ENCODE data around the gene MED16.
"Not testable (repeated sequence)": the region's sequence is repeated elsewhere in the genome, so short reads cannot be mapped to it uniquely, and the experiment has no call there.

Gene MED16

DNA sequence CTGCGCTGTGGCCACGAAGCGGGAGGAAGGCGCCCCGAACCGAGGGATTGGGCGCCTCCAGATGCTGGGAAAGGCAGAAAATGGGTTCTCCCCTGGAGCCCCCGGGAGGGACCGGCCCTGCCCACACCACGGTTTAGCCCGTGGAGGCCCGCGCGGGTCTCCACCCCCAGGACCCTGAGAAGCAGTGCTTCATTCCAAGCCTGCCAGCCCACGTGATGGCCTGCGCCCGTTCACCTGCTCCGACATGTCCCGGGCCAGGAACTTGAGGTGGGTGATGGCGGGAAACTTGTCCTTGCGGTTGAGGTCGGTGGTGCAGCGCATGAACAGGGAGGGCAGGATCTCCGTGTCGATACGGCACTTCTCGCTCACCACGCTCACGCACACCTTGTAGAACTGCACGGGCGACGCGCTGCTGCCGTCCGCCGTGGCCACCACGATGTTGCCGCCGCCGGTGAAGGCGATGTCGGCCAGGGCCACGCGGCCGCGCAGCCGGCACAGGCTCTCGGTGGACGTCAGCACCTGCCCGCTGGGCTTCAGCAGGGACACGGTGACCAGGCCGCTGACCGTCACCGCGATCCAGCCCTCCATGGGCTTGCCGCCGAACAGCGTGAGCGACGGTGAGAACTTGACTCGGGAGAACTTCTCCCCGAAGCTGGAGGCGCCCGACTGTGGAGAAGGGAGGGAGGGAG lies 7.3 kb downstream of the MED16 start:
- no peak for DNase-seq

DNA sequence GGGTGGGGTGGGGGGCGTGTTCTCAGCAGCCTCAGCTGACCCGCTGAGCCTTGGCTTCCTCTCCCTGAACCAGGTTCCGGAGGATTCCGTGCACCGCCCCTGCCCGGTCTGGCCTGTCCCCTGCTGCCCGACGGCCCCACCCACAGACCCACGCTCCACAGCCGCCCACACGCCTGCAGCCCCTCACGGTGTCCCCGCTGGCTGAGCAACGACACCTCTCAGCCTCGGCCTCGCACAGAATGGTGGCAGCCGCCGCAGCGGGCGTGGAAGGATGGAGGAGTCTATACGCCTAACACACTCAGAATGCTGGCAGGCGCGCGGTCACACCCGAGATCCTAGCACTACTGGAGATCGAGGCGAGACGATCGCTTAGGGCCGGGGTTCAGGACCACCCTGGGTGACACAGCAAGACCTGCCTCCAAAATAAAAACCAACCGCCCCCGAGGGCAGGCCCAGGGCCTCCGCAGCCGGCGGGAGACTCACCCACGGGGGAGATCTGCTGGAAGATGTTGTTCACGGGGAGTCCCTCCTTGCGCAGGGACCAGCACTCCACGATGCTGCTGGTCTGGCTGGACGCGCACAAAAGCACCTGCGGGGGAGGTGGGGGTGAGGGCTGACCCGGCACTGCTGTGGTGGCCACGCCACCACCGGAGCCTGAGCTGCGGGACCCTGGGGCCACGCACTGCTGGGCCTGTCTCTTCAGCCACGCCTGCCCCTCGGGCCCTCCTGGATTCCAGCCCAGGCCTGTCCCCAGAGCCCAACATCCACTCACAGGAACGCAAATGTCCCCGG lies 8.4 kb downstream of the MED16 start:
- no peak for DNase-seq

DNA sequence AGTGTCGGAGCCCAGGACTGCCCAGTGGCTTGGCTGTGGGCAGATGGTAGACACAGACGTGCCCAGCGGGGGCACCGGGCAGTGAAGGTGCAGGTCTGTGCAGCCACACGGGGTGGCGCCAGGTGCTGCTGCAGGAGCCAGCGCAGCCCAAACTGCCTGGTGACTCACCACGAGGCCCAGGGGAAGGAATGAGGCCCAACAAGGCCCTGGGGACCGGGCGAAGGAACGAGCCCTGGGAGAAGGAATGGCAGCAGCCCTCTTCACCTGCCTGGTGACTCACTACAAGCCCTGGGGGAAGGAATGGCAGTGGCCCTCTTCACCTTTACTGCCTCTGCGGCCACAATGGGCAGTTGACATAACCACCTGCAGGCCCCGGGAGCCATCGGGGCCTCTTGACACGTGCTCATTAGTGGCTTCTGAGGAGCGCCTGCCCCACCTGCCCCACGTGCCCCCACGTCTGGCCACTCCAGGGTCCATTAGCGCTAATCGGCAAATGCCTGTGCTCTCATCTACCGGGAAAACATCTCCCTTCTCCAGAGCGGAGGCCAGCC lies 9.3 kb downstream of the MED16 start:
- no peak for DNase-seq

DNA sequence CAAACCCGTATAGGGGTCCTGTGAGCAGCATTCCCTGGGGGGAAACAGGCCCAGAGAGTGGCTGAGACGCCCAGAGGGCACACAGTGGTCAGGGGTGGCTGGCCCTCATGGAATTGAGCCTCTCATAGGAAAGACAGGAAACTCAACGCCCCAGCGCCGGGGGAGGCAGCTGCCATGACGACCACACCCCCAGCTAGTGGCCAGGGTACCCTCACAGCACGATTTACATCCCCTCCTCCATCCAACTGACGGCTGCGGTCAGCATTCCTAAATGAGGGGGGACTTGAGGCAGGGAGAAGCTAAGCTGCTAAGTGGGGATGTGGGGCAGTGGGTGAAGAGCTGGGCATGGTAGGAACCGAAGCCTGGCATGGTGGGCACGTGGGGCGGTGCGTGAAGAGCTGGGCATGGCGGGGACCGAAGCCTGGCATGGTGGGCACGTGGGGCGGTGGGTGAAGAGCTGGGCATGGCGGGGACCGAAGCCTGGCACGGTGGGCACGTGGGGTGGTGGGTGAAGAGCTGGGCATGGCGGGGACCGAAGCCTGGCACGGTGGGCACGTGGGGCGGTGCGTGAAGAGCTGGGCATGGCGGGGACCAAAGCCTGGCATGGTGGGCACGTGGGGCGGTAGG lies 10.0 kb downstream of the MED16 start:
- DNase-seq: no peak

DNA sequence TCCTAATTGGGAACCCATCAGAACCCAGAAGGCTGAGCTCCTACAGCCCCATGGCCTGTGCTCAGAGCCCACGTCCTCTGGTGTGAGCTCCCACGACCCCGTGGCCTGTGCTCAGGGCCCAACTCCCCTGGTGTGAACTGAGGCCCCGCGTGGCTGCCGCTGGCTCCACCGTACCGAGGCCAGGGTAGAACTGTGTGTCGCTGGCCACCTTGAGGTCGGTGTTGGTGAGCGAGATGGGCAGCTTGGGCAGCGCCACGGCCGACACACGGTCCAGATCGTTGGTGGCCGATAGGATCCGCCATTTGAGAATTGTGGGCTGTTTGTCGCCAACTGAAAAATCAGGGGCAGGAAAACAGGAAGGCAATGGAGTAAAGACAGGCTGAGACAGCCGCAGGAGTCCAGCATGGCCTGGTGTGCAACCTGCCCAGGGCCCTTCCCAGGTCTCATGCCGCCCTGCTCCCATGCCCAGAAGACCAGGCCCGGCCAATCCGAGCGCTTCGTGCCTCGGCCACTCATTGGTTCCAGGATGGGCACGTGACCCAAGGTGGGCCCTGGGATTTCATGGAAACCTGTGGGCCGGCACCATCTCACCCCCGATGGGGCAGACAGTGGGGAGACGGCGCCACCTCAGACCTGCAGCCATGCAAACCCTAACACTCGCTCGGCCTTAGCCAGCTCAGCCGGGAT lies 11.5 kb downstream of the MED16 start:
- no peak for DNase-seq

DNA sequence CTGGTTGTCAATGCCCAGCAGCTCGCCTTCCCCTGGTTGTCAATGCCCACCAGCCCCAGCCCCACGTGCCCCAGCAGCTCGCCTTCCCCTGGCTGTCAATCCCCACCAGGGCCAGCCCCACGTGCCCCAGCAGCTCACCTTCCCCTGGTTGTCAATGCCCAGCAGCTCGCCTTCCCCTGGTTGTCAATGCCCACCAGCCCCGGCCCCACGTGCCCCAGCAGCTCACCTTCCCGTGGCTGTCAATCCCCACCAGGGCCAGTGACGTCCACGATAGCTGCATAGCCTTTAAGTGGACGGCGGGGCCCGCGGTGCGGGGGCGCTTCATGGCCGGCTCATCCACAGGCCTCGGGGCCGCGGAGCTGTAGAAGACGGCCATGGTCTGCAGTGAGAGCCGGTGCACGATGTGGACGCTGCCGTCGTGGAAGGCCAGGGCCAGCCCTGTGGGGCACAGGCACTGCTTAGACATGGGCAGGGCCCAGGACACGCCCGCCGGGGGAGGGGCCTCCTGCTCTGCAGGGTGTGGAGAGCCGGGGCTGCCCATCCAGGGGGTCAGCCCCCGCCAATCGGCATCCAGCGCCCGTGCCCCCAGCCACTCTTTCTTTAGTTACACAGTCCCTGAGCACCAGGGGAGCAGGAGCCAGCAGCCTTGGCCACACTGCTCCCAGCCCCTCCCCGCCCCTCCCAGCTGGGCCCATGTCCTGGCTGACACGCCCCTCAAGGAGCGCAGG lies 13.1 kb downstream of the MED16 start:
- DNase-seq: no peak

DNA sequence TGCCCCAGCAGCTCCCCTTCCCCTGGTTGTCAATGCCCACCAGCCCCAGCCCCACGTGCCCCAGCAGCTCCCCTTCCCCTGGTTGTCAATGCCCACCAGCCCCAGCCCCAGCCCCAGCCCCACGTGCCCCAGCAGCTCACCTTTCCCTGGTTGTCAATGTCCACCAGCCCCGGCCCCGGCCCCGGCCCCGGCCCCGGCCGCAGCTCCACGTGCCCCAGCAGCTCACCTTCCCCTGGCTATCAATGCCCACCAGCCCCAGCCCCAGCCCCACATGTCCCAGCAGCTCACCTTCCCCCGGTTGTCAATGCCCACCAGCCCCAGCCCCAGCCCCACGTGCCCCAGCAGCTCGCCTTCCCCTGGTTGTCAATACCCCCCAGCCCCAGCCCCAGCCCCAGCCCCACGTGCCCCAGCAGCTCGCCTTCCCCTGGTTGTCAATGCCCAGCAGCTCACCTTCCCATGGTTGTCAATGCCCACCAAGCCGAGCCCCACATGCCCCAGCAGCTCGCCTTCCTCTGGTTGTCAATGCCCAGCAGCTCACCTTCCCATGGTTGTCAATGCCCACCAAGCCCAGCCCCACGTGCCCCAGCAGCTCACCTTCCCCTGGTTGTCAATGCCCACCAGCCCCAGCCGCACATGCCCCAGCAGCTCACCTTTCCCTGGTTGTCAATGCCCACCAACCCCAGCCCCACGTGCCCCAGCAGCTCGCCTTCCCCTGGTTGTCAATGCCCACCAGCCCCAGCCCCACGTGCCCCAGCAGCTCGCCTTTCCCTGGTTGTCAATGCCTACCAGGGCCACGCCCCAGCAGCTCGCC lies 14.0 kb downstream of the MED16 start:
- not testable (repeated sequence) for DNase-seq

DNA sequence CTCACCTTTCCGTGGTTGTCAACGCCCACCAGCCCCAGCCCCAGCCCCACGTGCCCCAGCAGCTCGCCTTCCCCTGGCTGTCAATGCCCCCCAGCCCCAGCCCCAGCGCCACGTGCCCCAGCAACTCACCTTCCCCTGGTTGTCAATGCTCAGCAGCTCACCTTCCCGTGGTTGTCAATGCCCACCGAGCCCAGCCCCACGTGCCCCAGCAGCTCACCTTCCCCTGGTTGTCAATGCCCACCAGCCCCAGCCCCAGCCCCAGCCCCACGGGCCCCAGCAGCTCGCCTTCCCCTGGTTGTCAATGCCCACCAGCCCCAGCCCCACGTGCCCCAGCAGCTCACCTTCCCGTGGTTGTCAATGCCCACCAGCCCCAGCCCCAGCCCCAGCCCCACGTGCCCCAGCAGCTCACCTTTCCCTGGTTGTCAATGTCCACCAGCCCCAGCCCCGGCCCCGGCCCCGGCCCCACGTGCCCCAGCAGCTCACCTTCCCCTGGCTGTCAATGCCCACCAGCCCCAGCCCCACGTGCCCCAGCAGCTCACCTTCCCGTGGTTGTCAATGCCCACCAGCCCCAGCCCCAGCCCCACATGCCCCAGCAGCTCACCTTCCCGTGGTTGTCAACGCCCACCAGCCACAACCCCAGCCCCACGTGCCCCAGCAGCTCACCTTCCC lies 14.9 kb downstream of the MED16 start:
- DNase-seq: not testable (repeated sequence)

DNA sequence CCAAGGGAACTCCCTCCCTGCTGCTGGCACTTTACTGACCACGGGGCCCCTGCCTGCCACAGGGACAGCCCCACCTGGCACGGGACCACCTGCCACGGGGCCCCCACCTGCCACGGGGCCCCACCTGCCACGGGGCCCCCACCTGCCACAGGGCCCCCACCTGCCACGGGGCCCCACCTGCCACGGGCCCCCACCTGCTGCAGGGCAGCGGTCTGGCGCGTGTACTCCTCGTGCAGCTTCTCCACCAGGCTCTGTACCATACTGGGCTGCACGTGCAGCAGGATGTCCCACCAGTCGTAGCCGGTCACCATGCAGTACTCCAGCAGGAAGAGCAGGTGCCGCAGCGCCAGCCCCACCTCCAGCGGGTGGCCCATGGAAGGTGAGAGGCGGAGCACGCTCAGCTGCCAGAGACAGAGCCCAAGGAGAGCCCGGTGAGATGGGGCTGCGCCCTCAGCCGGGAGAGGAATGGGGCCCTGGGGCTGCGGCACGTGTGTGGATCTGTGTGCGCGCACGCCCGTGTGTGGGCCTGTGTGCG lies 16.1 kb downstream of the MED16 start:
- DNase-seq: no peak

DNA sequence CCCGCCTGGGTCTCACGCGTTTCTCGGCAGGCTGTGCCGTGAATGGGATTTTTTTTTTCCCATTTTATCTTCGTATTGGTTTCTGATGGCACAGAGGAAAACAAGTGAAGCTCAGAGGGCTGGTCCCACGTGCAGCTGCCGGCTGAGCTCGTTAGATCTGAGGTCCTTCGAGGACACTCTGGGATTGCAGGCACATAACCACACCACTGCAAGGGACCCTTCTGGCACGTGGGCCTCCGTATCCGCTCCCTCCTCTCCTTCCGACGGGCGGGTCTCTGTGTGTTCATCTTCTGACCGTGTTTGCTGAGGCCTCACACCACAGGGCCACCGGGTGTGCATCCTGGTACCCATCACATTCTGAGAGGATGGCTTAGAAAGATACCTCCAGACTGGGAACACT lies 16.9 kb downstream of the MED16 start:
- DNase-seq: no peak

DNA sequence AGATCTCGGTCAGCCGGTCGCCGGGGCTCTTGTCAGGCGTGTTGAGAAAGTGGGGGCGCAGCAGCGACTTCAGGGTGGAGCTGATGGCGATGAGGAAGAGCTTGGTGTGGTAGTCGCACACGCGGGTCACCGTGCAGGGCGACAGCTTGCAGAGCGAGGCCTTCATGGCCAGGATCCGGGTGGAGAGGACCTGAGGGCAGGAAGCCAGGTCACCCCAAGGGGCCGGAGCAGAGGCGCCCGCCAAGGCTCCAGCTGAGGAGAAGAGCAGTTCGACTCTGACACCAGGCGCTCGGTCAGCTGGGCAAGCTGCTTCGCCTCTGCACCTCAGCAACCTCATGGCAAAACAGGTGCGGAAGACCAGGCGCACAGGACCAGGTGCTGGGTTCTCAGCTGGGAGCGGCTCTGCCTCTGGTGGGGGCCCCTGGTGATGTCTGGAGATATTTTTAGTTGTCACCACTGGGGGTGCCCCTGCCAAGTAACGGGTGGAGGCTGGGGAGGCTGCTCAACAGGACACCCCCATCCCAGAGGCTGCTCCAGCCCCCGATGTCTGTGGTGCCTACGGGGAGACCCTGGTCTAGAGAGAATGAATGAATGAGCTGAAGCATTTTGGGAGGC lies 17.6 kb downstream of the MED16 start:
- DNase-seq: no peak

DNA sequence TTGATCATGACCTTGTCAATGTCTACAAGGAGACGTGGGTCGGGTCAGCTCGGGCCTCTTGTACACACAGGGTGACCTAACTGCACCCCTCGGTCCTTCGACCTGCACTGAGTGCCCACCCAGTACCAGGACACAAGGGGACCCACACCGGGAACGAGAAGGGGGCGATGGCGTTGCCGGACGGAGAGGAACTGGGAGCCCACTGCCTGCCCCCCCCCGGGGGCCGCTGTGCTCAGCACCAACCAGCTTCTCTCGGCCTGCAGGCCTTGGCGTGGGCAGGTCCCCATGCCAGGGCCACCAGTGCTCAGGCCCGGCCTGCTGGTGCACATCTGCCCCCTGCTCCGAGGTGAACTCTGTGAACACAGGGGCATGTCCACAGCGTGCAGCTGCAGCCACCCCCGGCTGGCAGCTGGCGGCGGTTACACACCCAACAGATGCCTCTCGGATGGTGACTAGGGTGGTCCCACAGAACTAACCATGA lies 19.4 kb downstream of the MED16 start:
- DNase-seq: no peak

DNA sequence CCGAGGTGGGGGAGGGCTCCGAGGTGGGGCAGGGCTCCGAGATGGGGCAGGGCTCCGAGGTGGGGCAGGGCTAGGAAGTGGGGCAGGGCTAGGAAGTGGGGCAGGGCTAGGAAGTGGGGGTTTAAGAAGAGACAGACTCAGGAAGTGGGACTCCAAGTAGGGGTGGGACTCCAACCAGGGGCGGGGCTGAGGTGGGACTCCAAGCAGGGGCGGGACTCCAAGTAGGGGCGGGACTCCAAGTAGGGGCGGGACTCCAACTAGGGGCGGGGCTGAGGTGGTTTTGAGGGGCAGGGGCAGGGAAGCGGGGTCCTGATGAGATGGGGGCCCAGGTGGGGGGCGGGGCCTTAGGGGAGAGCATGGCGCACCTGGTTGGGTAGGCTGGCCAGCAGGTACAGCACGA lies 19.9 kb downstream of the MED16 start:
- peak; percentile 65 for DNase-seq

DNA sequence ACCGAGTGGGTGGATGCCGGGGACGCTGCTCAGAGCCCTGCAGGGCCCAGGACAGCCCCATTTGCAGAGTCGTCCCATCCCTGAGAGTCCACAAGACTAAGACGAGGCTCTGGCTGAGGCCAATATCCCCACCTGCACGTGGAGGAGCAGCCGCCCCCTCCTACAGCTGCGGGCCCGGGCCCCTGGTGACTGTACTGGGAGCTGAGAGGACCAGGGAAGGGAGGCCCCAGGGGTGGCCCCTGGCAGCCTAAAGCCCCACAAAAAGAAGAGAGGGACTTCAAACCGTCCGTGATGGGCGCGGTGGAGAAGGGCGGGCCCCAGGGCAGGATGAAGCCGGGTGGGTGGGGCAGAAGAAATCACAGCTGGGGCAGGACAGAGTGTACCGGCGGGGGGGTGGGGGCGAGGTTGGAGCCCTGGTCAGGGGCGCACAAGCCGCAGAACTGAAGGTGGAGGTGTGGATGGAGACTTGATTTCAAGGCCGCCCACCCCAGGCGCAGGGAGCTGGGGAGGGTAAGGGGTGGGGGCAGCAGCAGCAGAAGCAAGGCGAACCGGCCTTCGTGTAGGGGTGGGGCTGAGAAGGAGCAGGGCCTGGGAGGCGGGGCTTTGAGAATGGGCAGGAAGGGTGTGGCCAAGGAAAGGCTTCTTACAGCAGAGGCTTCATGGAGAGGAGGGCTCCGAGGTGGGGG lies 20.6 kb downstream of the MED16 start:
- DNase-seq: peak; percentile 73

DNA sequence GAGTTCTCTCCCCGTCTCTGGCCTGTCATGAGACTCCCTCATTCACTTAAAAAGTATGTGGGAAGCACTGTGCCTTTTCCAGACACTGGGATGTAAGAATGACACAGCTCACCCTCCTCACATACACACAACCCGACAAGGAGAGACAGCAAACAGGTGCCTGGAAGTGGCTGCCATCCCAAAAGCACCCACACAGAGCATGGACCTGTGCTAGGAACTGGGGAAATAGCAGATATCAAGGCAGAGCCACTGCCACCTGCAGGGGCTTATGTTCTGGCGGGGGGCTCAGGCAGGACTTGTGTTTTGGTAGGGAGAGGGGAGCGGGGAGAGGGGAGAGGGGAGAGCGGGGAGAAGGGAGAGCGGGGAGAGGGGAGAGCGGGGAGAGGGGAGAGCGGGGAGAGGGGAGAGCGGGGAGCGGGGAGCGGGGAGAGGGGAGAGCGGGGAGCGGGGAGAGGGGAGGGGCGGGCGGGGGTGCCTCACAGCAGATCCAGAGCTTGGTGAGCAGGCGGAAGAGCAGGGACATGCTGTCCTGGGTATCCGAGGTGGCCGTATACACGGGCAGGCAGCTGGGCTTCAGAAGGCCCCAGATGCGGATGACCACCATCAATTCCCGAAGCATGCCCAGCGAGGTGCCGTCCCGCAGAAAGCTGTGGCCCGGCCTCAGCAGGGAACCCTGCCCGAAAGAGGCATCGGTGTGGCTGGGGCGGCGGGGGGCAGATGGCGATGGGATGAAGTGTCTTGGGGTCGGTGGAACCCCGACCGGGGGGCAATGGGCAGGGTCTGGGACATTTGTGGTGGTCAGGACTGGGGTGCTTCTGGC lies 21.3 kb downstream of the MED16 start:
- DNase-seq: no peak

DNA sequence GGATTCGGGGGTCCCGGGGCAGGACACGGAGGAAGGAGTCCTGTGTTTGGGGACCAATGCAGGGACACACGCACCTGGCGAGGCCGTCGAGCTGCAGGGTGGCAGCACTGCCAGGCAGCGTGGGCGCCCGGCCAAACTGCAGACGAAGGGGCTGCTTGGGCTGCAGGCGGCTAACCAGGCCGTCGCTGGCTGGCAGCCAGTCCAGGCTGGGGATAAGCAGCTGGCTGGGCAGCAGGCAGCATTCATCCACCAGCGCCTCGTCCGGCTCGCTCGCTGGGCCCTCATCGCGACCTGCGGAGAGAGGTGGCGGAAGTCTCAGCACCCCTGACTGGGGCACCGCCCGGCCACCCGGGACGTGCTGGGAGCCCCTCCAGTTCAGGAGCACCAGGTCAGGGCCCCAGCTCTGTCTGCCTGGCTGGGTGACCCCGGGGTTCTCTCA lies 22.0 kb downstream of the MED16 start:
- no peak for DNase-seq

DNA sequence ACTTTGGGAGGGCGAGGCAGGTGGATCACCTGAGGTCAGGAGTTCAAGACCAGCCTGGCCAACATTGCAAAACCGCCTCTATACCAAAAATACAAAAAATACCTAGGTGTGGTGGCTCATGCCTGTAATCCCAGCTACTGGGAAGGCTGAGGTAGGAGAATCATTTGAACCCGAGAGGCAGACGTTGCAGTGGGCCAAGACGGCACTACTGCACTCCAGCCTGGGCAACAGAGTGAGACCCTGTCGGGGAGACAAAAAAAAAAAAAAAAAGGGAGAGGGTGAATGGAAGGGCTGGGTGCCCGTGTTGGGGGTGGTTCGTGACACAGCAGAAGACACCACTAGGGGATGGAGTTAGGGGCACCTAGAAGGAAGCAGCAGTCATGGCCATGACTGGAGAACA lies 22.7 kb downstream of the MED16 start:
- DNase-seq: no peak

Measured in inflammatory macrophage treated with lipopolysaccharide for 4 hours (primary cell).